GM19468 (cell line): Measurements from ENCODE around the gene CTNNBIP1.
"Not testable (repeated sequence)": the region's sequence is repeated elsewhere in the genome, so short reads cannot be mapped to it uniquely, and the experiment has no call there.

Source experiments
- ATAC-seq: cut with Tn5 transposase; IDR thresholded peaks from one replicate; pipeline ENCODE4 v1.9.1; 2021; ENCODE audit warnings: mild to moderate bottlenecking, moderate library complexity, moderate number of reproducible peaks; ENCODE audit not compliant: unreplicated experiment; ENCODE audit errors: extremely low read depth

Gene CTNNBIP1, protein sequence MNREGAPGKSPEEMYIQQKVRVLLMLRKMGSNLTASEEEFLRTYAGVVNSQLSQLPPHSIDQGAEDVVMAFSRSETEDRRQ

DNA sequence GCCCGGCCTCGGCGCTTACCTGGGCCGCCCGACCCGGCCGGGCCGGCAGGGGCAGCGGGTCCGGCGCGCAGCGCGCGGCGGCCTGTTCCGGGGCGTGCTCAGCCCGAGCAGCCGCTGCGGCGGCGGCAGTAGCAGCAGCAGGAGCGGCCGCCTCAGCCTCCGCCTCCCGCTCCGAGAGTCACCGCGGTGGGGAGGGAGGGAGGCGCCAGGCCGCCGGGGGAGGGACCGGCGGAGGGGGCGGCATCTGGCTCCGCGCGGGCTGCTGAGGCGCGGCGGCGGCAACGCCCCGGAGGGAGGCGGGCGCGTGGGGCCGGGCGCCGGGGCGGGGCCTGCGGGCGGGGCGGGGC is at the start of gene CTNNBIP1:
TSS of gene CTNNBIP1 (minus strand) at position 194 of the 347 bp plus-strand sequence. CDS start 38,205 bp downstream, outside the sequence.
- ATAC-seq = peak; percentile 57

DNA sequence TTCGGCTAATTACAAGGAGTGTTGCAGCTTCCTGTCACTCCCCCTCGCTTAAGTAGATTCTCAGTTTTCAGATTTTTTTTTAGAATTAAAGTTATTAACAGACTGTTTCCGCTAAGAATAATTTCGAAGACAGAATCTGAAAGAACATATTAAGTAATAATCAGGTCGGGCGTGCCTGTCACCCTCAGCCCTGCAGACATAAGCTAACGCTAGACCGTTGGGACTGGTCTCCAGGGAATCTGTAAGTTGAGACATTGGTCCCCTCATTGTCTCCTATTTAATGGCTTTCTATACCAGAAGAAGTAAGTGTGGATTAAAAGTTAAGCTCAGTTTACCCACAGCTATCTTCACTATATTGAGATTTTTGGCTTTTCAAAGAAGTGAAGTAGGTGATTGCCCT is 47.7 kb upstream of the CTNNBIP1 start:
- ATAC-seq = no peak

DNA sequence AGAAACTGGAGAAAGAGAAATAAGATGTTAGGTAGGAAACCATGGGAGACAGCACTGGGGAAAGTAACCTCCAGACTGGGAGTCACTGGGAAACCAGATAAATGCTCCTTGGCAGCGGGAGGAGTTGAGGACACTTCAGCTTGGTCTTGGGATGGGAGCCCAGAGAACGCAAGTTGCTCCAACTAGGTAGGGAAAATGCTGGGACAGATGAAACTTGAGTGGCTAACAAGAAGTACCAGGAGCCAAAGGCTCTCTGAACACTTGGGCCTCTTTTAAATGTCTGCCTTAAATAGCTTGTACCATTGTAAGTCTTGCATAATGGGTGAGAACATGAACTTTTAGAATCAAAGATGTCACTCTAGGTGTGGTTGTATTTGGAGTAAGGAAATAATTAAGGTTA is 36.2 kb upstream of the CTNNBIP1 start:
- ATAC-seq = no peak

DNA sequence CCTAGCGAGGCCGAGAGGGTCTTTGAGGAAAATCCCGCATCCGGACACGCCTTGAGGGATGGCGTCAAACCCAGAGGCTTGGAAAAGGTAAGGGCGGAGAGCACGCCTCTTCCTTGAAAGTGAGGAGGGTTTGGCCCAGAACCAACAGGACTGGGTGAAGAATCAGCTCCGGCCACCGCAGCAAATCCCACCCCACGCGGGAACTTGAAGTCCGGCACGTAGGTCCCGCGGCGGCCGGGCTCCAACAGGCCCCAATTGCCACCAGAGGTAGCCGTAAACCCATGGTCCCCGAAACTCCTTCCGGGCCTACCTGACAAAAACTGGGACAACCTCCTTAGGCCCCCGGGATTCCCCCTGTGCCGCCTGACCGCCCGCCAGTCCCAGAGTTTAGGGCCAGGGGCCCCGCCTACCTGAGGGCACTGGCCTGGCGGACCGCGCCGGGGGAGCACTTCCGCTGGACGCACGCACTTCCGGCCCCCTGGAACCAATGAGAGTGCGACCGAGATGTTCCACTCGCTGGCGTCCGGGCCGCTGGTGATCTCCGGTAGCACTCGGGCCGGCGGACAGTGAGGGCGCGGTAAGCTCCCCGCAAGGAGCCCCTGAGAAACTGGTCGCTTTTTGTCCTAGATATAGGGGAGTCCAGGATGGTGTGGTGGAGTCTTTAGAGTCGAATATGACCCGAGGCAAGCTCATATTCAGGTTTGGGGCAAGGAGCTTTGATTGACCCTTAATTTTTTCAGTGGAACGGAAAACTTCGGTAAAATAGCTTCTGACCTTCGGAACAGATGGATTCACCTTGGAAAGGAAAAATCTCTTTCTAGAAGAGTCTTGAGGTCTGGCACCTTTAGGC is 33.1 kb upstream of the CTNNBIP1 start, which contains the start of the genes LZIC and NMNAT1:
TSS of gene LZIC (minus strand) at position 453 of the 850 bp plus-strand sequence. CDS start 6,772 bp downstream, outside the sequence.
TSS of gene NMNAT1 (plus strand) at position 537 of the 850 bp plus-strand sequence. CDS start 28,599 bp downstream, outside the sequence.
- ATAC-seq = peak; percentile 57

DNA sequence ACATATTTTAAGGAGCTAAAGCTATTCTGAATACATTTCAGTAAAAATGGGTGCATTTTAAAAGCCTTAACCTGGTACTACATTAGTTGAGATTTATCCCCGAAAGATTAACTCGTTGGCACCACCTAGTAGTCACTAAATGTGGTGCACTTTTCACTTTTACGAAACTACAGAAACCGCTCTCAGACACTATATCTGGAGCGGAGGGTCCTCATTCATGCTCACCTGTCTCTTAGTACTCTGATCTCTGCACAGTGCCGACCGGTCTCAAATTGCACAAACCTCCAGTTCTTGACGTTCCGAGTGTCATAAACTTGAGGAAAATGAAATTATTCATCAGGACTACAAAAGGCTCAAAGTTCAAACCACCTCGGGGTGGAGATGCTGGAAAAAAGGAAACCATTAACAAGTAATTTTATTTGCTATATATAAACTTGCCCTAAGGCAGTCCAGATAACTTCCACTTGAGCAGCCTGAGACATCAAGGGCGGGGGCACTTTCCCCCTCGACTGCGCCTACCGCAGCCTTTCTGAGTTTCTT is 32.4 kb upstream of the CTNNBIP1 start:
- no peak for ATAC-seq

DNA sequence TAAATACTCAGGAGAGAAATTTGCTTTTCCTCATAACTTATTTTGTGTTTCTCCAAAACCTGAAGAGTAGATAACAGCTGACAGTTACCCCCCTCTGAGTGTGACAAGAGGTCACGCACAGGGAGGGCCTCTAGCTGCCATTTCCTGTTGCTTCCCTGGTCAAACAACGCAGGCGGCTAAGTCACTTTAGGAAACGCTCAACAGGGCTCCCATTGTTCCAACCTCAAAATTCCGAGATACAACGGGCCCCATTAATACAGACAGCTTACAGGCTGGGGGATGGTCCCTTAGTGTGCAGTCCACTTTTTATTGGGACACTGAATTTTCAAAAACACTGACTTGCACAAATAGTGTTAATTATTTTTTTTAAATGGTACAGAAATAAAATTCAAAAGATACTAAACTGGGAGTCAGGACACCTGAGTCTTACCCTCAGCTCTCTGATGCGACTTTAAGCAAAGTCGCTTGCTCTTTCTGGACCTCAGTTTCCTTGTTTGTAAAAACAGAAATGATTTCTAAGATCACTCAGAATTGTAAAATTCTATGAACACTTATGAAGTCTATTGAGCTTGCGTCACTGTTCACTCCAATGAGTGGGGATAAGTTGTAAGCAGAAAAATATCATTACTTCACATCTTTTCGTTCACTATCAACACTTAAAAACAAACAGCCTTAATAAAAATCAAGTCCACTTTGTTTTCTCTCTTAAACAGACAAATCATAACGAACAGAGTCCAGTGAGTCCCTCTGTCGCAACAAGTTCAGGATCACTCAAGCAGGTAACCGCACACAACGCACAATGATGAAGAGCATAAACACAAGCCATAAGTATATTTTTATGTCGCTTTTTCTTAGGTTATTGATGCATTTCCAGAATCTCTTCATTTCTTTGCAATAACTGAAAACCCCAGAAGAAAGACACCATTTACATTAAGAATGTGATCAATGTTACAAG is 19.6 kb upstream of the CTNNBIP1 start:
- no peak for ATAC-seq

DNA sequence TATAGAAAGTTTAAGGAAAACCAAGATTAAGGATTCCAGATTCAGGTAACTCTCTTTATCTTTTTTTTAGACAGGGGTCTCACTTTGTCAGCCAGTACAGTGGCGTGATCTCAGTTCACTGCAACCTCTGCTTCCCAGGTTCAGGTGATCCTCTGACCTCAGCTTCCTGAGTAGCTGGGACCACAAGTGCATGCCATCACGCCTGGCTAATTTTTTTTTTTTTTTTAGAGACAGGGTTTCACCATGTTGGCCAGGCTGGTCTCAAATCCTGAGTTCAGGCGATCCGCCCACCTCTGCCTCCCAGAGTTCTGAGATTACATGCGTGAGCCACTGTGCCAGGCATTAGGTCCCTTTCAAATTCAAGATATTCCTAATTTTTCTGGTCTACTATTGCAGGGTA is 17.2 kb upstream of the CTNNBIP1 start:
- no peak for ATAC-seq

DNA sequence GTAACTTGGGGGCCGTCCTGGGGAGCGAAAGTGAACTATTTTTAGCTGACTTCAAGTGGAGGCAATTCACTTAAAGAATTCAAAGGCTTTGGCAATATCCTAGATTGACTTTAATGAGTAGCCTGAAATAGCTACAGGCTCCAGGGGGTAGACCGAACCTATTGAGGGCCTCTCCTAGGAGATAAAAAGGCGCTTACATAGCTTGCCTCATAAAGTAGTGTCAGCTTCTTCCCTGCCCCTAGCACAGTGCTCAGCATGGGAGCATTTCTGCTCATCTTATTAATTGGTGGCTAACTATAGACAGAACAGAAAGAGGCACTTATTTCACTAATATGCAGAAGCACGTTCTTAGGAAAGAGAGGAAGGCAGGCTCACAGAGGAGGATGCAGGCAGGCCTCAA is 12.3 kb upstream of the CTNNBIP1 start:
- ATAC-seq = no peak

DNA sequence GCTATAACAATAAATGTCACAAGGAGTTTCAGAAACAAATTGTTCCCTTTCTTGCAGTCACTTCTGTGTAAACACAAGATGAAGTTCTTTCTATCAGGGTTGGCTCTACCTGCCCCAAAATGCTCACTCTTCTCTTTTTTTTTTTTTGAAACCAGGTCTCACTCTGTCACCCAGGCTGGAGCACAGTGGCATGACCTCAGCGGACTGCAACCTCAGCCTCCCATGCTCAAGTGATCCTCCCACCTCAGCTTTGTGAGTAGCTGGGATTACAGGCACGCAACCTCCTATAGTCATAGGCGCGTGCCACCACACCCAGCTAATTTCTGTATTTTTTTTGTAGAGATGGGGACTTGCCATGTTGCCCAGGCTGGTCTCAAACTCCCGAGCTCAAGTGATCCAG is 10.5 kb upstream of the CTNNBIP1 start:
- no peak for ATAC-seq

DNA sequence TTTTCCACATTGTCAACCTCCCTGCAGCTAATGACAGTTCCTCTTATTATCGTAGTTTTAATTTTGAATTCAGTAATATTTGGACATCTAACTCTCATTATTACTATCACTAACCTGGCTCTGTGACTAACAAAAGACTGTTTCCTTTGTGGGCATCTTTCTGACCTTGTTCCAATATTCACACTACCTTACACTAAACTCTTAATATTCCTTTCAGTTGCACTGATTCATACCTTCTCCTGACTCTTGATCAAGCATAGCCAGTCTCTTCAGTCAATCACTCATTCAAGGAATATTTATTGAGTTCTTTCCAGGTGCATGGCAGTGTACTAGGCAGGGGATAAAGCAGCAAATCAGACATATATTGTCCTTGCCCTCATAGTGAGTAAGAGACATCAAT is 7.8 kb upstream of the CTNNBIP1 start:
- ATAC-seq = no peak

DNA sequence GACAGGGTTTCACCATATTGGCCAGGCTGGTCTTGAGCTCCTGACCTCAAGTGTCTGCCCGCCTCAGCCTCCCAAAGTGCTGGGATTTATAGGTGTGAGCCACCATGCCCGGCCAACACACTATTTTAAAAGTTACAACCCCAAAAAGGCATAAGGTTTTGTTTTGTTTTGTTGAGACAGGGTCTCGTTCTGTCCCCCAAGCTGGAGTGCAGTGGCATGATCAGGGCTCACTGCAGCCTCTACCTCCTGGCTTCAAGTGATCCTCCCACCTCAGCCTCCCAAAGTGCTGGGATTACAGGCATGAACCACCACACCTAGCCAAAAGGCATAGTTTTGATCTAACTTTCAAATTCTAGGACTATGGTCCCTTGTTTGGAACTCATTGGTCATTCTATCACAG is 7.4 kb upstream of the CTNNBIP1 start:
- ATAC-seq = not testable (repeated sequence)

DNA sequence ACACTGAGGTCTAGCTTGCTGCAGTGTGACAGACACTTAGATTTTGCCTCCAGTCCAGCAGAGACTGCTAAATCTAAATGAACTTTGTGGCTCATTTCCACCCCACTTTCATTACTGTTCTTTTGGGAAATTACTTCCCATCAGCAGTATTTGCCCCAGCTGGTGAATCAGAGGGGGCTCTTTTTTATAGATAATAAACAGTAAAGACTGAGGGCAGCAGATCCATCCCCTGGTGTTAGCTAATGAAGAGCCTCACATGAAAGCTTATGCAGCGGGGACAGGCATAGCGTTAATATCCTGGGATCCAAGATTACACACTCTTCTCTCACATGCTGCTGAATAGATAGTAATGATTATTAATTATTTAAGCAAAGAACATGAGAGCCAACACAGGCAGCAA is 6.4 kb upstream of the CTNNBIP1 start:
- ATAC-seq = no peak

DNA sequence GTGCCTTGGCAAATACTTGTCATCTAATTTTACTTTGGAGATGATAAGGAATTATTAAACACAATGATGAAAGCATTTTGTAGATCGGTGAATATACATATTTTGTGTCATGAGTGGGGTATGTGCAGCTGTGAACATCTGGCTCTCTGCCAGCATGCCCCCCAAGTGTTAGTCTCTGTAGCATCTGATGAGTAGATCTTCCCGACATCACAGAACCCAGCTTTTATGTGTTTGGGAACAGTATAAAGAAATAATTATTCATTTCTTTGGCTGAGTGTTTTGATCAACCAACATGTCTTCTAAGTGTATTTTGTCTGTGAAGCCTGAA is 4.5 kb upstream of the CTNNBIP1 start:
- no peak for ATAC-seq

DNA sequence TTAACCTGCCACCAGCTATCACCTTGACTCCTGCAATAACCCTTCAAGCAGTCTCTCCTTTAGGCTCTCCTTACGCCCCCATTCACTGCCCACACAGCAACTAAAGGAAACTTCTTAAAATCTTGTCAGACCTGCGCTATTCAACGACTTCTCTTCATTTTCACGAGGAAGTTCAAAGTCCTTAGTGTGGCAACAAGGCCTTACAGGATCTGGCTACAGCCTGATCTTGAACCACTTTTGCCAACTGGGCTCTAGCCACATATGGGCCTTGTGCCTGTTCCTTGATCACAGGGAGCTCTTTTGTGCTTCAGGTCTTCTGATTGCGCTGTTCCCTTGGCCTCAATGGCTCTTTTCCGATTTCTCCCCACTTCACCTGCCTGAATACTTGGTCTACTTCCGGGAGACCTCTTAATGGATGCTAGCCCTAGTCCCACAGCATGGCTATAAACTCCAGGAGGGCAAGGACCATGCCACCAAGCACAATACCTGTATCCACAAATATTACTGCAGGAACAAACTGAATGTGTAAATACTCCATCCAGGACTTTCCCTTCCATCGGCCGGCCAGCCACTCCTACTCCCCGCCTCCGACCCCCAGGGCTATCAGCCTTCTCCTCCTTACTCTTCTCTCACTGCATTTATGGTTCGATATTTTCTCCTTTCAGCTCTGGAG is 2.3 kb upstream of the CTNNBIP1 start:
- no peak for ATAC-seq

DNA sequence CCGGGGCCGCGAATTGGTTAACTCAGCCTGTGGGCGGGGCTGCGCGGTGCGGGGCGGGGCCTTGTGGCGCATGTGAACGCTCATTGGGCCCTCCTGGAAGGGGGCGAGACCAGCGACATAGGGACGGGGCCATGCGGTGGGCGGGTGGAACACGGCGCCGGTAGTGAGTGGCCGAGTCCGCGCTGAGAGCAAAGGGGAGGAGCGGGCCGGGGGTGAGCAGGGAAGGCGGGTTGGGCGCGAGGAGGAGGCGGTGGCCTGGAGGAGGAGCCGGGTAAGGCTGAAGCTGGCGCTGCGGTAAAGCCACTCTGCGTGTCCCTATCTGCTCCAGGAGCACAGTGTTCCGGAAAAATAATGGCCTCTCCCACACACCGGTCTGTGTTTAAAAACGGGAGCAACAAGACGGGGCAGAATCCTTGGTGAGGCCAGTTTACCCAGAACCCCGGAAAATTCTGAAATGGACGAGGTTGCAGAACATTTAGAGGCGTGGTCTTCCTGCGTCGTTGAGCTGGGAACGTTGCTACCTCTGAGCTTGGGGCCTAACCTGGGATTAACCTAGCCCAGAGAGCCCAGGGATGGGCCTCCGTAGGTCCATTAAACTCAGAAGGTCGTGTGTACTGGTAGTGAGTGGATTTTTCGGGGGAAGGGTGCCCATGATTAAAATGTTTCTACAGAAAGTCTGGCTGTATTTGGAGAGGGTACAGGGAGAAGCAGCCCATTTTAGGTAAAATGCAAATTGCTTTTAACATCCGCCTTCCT is 532 bp upstream of the CTNNBIP1 start:
- ATAC-seq = peak; percentile 85

DNA sequence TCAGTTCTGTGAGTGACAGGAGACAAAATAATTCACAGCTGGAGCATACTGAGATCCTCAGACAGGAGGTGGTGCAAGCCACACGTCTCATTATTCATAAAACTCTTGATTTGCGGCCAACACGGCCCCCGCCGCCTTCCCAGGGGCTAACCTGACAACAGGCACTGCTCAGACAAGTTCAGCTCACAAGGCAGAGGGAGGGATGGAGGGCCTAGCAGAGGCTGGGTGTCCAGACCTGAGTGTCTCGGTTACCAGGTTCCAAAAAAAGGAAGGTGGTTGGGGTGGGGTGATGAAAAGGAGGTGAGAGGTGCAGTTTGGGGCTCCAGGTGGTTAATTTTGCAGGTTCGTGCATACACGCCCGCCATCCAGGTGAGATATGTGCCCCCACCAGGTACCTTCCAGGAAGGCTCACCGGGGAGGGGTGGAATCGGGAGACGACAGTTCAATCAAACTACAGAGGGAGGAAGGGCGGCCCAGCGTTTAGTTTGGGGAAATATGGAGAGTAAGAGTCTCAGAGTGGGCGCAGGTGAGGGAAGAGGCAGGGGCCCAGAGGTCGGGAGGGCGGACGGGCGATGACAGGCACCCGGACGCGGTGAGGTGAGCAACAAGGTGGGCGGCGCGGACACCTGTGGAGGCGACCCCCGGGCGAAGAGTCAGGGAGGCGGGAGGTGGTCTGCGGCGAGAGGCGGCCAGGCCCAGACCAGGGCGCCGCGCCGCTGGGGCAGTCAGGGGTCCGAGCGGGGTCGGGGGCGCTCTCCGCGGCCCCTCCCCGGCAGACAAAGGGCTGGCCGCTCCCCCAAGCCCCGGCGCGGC is 629 bp downstream of the CTNNBIP1 start:
- ATAC-seq = no peak

DNA sequence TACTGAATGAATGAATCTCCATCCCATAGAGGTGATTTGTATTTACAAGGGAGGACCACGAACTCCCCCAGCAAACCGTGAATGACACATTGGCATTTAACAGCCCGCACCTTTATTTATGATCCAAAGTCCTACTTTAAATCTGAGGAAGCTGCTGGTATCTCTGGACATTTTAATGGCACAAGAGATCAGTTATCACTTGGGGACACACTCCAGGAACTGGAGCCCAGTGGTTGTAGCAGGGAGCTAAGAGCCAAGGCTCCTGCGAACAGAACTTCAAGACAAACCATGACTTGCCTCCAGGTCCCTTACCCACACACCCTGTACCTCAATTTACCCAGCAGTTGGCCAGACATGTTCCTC is 1.2 kb downstream of the CTNNBIP1 start:
- no peak for ATAC-seq

DNA sequence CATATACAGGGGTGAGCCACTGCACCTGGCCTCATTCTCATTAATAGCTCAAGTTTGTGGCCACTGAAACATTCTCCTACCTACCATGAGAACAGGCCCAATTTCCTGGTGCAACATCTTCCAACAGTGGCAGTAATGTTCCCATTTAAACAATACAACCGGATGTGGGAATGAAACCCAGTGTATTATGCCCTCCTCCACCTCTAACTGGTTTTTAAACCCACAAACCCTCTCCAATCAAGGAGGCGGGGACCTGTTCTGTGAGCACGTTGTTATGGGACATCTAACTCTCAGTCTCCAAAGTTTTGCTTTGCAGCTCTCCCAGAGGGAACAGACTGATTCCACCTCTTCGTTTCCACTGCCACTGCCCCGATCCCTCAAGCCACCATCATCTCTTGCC is 2.6 kb downstream of the CTNNBIP1 start:
- ATAC-seq = no peak

DNA sequence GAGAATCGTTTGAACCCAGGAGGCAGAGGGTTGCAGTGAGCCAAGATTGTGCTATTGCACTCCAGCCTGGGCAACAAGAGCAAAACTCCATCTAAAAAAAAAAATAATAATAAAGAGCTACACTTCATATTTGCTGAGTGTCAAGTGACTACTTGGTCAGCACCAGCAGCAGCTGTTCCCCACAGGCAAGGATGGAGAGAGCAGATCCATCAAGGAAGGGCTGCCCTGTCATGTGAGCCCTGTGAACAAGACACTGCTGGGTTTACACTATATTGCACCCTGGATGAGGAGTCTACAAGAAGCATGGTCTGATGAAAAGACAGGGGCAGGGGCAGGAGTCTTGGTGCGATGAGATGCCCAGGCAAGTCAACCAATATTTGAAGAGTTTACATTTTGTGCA is 3.6 kb downstream of the CTNNBIP1 start:
- ATAC-seq = no peak
